ENCODE measurements around the gene FBXL20.

DNA sequence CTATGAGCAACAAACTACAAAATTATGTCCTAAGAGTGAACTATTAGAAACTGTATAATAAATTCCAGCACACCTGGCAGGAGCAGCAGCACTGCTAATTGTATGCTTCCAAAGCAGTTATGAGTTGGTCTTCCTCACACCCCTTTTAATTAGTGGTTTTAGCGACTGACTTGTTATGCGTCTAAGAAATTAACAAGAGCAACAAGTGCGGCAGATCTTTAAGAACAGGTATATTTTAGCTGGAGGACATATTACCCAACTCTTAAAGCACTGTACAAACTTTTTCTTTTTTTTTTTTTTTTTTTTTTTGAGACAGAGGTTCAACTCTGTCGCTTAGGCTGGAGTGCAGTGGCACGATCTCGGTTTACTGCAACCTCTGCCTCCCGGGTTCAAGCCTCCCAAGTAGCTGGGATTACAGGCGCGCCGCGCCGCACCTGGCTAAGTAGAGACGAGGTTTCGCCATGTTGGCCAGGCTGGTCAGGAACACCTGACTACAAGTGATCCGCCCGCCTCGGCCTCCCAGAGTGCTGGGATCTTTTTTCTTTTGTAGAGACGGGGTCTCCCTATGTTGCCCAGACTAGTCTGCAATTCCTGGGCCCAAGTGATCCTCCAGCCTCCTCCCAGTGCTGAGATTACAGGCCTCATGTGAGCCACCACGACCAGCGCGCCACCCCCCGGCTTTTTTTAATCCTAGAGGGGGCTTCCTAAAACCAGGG lies 1.6 kb upstream of the FBXL20 start:
- TF ChIP-seq, protein P1, sequence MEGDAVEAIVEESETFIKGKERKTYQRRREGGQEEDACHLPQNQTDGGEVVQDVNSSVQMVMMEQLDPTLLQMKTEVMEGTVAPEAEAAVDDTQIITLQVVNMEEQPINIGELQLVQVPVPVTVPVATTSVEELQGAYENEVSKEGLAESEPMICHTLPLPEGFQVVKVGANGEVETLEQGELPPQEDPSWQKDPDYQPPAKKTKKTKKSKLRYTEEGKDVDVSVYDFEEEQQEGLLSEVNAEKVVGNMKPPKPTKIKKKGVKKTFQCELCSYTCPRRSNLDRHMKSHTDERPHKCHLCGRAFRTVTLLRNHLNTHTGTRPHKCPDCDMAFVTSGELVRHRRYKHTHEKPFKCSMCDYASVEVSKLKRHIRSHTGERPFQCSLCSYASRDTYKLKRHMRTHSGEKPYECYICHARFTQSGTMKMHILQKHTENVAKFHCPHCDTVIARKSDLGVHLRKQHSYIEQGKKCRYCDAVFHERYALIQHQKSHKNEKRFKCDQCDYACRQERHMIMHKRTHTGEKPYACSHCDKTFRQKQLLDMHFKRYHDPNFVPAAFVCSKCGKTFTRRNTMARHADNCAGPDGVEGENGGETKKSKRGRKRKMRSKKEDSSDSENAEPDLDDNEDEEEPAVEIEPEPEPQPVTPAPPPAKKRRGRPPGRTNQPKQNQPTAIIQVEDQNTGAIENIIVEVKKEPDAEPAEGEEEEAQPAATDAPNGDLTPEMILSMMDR (IDR thresholded peaks at IDR 0.05): no peak
- no peak for TF ChIP-seq POLR2A (IDR thresholded peaks at IDR 0.05)

All from prostate gland (tissue), 2 donors.